ENCODE results near the gene NAA20. TPM values are rescaled to one million over a fixed set of nuclear protein-coding genes. Genes with fewer than 3 reads are reported as not detected.

The NAA20 gene
- total RNA-seq, 1 donor from 2014 or later, result 38.9 TPM

DNA sequence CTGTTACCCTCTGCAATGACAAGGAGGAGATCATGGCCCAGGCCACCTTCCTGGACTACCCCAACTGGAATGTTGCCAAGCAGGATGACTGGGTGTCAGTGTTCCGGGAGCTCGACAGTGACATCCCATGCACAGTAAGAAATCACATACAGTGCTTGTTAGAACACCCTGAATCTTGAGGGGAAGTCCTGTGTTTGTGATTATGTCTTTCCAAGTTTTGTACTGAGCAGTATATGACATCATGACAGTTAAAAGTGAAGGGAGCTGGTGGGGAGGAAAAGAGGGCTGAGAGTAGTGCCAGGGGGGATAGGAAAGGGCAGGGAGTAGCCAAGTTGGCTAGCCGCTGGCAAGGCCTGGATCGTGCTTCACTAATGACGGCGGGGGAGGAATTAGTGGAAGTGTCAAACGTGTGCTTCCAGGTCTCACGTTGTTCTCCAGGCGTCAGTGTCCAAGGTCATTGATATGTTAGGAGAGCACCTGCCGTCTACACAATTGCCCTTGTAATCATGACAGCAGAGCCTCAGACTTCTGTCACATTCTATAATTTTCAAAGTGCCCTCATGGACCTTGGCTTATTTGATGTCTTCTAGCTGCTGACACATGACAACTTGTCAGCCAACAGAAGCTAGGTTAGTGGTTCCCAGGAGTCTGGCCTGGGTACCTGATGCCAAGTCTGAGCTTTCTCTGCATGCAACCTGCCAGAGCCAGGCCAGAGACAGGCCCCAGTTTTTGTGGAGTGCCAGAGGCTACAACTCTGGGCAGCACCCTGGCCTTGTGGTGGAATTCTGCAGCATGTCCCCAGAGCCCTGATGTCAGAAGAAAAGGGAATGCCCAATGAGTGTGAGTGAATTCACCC lies 53.9 kb downstream of the NAA20 start:
- H3K27me3 Mint-ChIP-seq (ENCODE audit: low read depth), result peaks cover 17% of the 10 kb centered on the region
- no peak overlapping the region for H3K4me3 Mint-ChIP-seq
- no peak for DNase-seq (ENCODE audit: low spot score in 2 of 2, unreplicated experiment in 2 of 2)
- H3K4me1 Mint-ChIP-seq, result no peaks in the 10 kb centered on the region
- no peaks in the 10 kb centered on the region for H3K9me3 Mint-ChIP-seq
- no peaks in the 10 kb centered on the region for H3K36me3 Mint-ChIP-seq
- TF ChIP-seq, protein P1, sequence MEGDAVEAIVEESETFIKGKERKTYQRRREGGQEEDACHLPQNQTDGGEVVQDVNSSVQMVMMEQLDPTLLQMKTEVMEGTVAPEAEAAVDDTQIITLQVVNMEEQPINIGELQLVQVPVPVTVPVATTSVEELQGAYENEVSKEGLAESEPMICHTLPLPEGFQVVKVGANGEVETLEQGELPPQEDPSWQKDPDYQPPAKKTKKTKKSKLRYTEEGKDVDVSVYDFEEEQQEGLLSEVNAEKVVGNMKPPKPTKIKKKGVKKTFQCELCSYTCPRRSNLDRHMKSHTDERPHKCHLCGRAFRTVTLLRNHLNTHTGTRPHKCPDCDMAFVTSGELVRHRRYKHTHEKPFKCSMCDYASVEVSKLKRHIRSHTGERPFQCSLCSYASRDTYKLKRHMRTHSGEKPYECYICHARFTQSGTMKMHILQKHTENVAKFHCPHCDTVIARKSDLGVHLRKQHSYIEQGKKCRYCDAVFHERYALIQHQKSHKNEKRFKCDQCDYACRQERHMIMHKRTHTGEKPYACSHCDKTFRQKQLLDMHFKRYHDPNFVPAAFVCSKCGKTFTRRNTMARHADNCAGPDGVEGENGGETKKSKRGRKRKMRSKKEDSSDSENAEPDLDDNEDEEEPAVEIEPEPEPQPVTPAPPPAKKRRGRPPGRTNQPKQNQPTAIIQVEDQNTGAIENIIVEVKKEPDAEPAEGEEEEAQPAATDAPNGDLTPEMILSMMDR (IDR thresholded peaks at IDR 0.05; ENCODE audit: unreplicated experiment), result no peak
- H3K27ac Mint-ChIP-seq, result no peak overlapping the region

DNA sequence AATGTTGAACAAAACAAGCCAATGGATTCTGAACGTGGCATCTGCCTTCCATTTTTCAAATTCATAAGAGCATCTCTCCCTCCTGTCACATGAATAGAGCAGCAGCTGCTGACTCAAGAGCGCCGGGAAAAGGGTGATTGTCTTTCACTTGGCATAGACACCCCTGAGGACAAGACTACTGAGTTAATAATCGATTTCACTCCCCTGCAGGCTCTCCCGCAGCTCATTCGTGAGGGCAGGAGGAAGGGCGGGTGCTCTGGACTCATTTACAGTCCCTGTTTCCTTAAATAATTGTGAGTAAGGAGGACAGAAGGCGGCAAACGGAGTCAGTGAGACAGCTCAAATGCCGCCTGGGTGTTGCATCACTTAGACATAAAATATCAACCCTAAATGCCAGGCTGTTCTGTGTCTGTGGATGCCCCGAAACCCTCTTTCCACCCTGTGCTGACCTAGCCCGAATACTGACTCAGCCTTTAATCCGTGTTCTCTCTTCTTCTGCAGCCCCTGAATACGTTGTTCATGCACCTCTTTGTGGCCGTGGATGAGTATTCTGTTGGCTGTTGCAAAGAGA lies 56.7 kb downstream of the NAA20 start:
- TF ChIP-seq, protein P1 (IDR thresholded peaks at IDR 0.05; ENCODE audit: unreplicated experiment), result no peak
- no peak overlapping the region for H3K27ac Mint-ChIP-seq
- no peak overlapping the region for H3K4me3 Mint-ChIP-seq
- no peak for DNase-seq (ENCODE audit: low spot score in 2 of 2, unreplicated experiment in 2 of 2)
- H3K4me1 Mint-ChIP-seq, result peaks cover 10% of the 10 kb centered on the region
- peaks cover 24% of the 10 kb centered on the region for H3K27me3 Mint-ChIP-seq (ENCODE audit: low read depth)
- H3K9me3 Mint-ChIP-seq, result no peaks in the 10 kb centered on the region
- no peaks in the 10 kb centered on the region for H3K36me3 Mint-ChIP-seq

DNA sequence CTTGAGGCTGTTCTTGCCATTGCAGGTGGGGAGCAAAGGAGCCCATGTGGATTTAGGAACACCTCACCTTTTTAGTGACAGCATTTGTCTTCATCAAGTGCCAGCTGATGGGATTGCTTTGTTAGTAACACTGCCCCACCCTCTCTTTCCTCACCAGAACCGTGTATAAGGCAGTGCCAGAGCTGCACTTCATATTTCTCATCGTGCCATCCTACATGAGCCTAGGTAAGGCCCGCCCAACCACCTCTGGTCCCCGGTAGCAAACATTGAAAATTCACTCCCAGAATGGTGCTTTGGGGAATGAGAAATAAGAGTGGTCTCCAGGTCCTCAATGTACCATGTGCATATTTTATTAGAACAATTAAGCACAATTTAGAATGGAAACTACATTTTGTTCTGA lies 57.9 kb downstream of the NAA20 start:
- Mint-ChIP-seq H3K36me3 (no peaks in the 10 kb centered on the region), H3K9me3 (no peaks in the 10 kb centered on the region), H3K4me1 (peaks cover 15% of the 10 kb centered on the region), H3K4me3 (no peak overlapping the region), H3K27me3 (ENCODE audit: low read depth) (peaks cover 28% of the 10 kb centered on the region), H3K27ac (no peak overlapping the region)
- DNase-seq (ENCODE audit: low spot score in 2 of 2, unreplicated experiment in 2 of 2), result no peak
- TF ChIP-seq, protein P1 (IDR thresholded peaks at IDR 0.05; ENCODE audit: unreplicated experiment), result no peak

DNA sequence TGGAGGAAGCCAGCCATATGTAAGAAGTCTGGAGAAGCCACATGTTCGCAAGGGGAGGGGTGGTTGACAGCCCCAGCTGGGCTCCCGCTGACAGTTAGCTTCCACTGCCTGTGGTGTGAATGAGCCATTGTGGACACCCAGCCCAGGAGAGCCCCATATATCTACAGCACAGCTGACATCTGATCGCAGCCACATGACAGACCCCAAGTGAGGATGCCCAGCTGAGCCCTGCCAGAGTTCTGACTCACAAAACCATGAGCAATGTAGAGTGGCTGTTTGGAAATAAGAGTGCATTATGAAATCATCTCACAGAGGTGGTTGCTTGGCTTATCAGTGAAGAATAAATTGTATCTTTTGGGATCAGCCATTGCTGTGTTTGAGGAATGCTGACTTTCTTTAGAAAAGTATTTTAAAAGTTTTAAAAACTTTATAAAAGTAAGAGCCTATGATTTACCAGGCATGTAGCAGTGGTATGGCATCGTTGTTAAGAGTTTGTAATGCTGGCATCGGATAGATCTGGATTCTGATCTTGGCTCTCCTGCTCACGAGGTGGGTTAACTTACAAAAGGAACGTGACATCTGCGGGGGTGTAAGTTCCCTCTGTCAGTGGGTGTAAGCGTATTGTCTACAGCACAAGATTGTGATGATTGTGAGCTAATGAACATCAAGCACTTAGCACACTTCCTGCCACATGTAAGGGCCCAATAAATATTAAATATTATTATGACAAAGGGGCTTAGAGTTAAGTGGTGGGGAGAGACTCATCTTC lies 59.3 kb downstream of the NAA20 start:
- no peak for DNase-seq (ENCODE audit: low spot score in 2 of 2, unreplicated experiment in 2 of 2)
- peaks cover 39% of the 10 kb centered on the region for H3K27me3 Mint-ChIP-seq (ENCODE audit: low read depth)

DNA sequence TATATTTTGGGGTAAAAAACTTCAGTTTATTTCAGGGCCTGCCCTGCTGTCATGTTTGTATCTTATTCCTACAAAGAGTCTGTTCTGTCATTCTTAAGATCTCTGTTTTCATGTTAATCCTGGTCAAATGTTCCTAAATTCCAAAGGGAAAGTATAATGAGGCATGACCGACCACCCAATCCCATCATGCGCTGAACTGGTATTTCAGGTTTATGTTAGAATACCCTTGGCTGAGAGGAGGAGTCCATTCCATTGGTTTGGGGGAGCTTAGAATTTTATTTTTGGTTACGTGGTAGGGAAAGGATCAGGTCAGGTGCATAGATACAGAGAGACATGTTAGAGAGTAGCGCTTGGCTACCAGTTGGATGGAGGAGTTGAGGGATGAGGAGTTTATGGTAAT lies 60.9 kb downstream of the NAA20 start:
- TF ChIP-seq, protein P1 (IDR thresholded peaks at IDR 0.05; ENCODE audit: unreplicated experiment), result no peak
- H3K27me3 Mint-ChIP-seq (ENCODE audit: low read depth), result peaks cover 52% of the 10 kb centered on the region
- no peak overlapping the region for H3K27ac Mint-ChIP-seq
- H3K4me3 Mint-ChIP-seq, result no peak overlapping the region
- DNase-seq (ENCODE audit: low spot score in 2 of 2, unreplicated experiment in 2 of 2), result no peak
- H3K9me3 Mint-ChIP-seq, result no peaks in the 10 kb centered on the region
- H3K4me1 Mint-ChIP-seq, result peaks cover 15% of the 10 kb centered on the region
- H3K36me3 Mint-ChIP-seq, result no peaks in the 10 kb centered on the region

More for the DNA sequence above, 59.3 kb downstream of the NAA20 start:
- H3K4me3 Mint-ChIP-seq, result no peak overlapping the region
- TF ChIP-seq, protein P1 (IDR thresholded peaks at IDR 0.05; ENCODE audit: unreplicated experiment), result no peak
- H3K4me1 Mint-ChIP-seq, result peaks cover 15% of the 10 kb centered on the region
- no peaks in the 10 kb centered on the region for H3K36me3 Mint-ChIP-seq
- H3K9me3 Mint-ChIP-seq, result no peaks in the 10 kb centered on the region
- H3K27ac Mint-ChIP-seq, result no peak overlapping the region
